H9 (cell line): ENCODE measurements around the gene SDK1. TPM values are rescaled to one million over a fixed set of nuclear protein-coding genes. Genes with fewer than 3 reads are reported as not detected.

Source experiments
- DNase-seq: peaks from one replicate; pipeline ENCODE4 v3.0.0-alpha.2; 2017
- H2AFZ ChIP-seq: one replicate; pipeline ENCODE4 v1.6.1; 2013; ENCODE audit warnings: mild to moderate bottlenecking, low read length, control low read depth, moderate library complexity
- H2AK5ac ChIP-seq: 2 replicates; pipeline ENCODE4 v1.6.1; 2013; ENCODE audit warnings: low read length, control low read depth, mixed read lengths; ENCODE audit not compliant: insufficient read length
- H2BK120ac ChIP-seq: one replicate; pipeline ENCODE4 v1.6.1; 2013; ENCODE audit warnings: low read depth, mild to moderate bottlenecking, low read length, control low read depth, inconsistent platforms; ENCODE audit not compliant: poor library complexity, severe bottlenecking
- H2BK12ac ChIP-seq: 2 replicates; pipeline ENCODE4 v1.6.1; 2013; ENCODE audit warnings: low read length, control low read depth, mixed read lengths, low read depth; ENCODE audit not compliant: insufficient read length
- H2BK15ac ChIP-seq: 2 replicates; pipeline ENCODE4 v1.6.1; 2013; ENCODE audit warnings: low read depth, low read length, control low read depth
- H2BK20ac ChIP-seq: one replicate; pipeline ENCODE4 v1.6.1; 2013; ENCODE audit warnings: low read depth, mild to moderate bottlenecking, low read length, control low read depth, inconsistent platforms; ENCODE audit not compliant: poor library complexity, severe bottlenecking
- H2BK5ac ChIP-seq: 2 replicates; pipeline ENCODE4 v1.6.1; 2013; ENCODE audit warnings: low read length, control low read depth, mixed read lengths; ENCODE audit not compliant: insufficient read length
- H3K14ac ChIP-seq: 2 replicates; pipeline ENCODE4 v1.6.1; 2013; ENCODE audit warnings: low read length, control low read depth; ENCODE audit not compliant: insufficient read depth
- H3K18ac ChIP-seq: 2 replicates; pipeline ENCODE4 v1.6.1; 2013; ENCODE audit warnings: low read depth, mild to moderate bottlenecking, mixed read lengths, low read length, control low read depth; ENCODE audit not compliant: insufficient read length
- H3K23ac ChIP-seq: 2 replicates; pipeline ENCODE4 v1.6.1; 2013; ENCODE audit warnings: low read length, control low read depth, mixed read lengths, low read depth; ENCODE audit not compliant: insufficient read length
- H3K23me2 ChIP-seq: 2 replicates; pipeline ENCODE4 v1.6.1; 2013; ENCODE audit warnings: low read depth, mild to moderate bottlenecking, mixed read lengths, low read length, control low read depth; ENCODE audit not compliant: insufficient read length, poor library complexity, severe bottlenecking
- H3K27ac ChIP-seq: 2 replicates; pipeline ENCODE4 v1.5.1; 2013; ENCODE audit warnings: low read length, control low read depth, mixed read lengths, low read depth; ENCODE audit not compliant: insufficient read length
- H3K27me3 ChIP-seq: 2 replicates; pipeline ENCODE4 v1.6.1; 2013; ENCODE audit warnings: low read length, control low read depth, inconsistent platforms; ENCODE audit not compliant: insufficient read depth
- H3K4ac ChIP-seq: 2 replicates; pipeline ENCODE4 v1.6.1; 2013; ENCODE audit warnings: low read depth, mild to moderate bottlenecking, control low read depth, inconsistent platforms, low read length, moderate library complexity
- H3K4me1 ChIP-seq: 2 replicates; pipeline ENCODE4 v1.6.1; 2013; ENCODE audit warnings: low read length, control low read depth, inconsistent platforms; ENCODE audit not compliant: insufficient read depth
- H3K4me2 ChIP-seq: 2 replicates; pipeline ENCODE4 v1.6.1; 2013; ENCODE audit warnings: low read length, control low read depth, mixed read lengths; ENCODE audit not compliant: insufficient read length, insufficient read depth
- H3K56ac ChIP-seq: 2 replicates; pipeline ENCODE4 v1.6.1; 2013; ENCODE audit warnings: low read depth, mild to moderate bottlenecking, mixed read lengths, low read length, control low read depth; ENCODE audit not compliant: insufficient read length
- H3K79me1 ChIP-seq: 2 replicates; pipeline ENCODE4 v1.6.1; 2013; ENCODE audit warnings: low read depth, mild to moderate bottlenecking, moderate library complexity, low read length, control low read depth, inconsistent platforms; ENCODE audit not compliant: insufficient read depth, poor library complexity, severe bottlenecking
- H3K79me2 ChIP-seq: 2 replicates; pipeline ENCODE4 v1.6.1; 2013; ENCODE audit warnings: low read length, control low read depth, inconsistent platforms; ENCODE audit not compliant: insufficient read depth
- H3K9ac ChIP-seq: 2 replicates; pipeline ENCODE4 v1.6.1; 2013; ENCODE audit warnings: low read length, control low read depth, mixed read lengths; ENCODE audit not compliant: insufficient read length; ENCODE audit errors: extremely low read depth
- H3K9me3 ChIP-seq: one replicate; pipeline ENCODE4 v1.6.1; 2013; ENCODE audit warnings: low read depth, low read length, inconsistent platforms; ENCODE audit not compliant: control insufficient read depth
- H3T11ph ChIP-seq: one replicate; pipeline ENCODE4 v1.6.1; 2013; ENCODE audit warnings: mild to moderate bottlenecking, low read length, control low read depth, inconsistent platforms
- H4K20me1 ChIP-seq: one replicate; pipeline ENCODE4 v1.6.1; 2013; ENCODE audit not compliant: control insufficient read depth, insufficient read length, insufficient read depth
- H4K5ac ChIP-seq: 2 replicates; pipeline ENCODE4 v1.6.1; 2013; ENCODE audit warnings: low read depth, mild to moderate bottlenecking, mixed read lengths, low read length, control low read depth; ENCODE audit not compliant: insufficient read length
- H4K8ac ChIP-seq: replicated peaks from 2 replicates; pipeline ENCODE4 v1.6.1; 2013; ENCODE audit warnings: low read length, control low read depth, mixed read lengths, low read depth; ENCODE audit not compliant: insufficient read length
- H4K91ac ChIP-seq: 2 replicates; pipeline ENCODE4 v1.6.1; 2013; ENCODE audit warnings: low read depth, mild to moderate bottlenecking, moderate library complexity, mixed read lengths, low read length, control low read depth; ENCODE audit not compliant: insufficient read length
- H3K27ac Mint-ChIP-seq, 3 experiments: 2 replicates in 2 of 3; 3 replicates in 1 of 3; pipeline ENCODE4 v1.8.0; 2020 to 2021; ENCODE audit warnings: mixed read lengths in 3 of 3, mild to moderate bottlenecking in 1 of 3, moderate library complexity in 1 of 3
- H3K27me3 Mint-ChIP-seq: 2 replicates; pipeline ENCODE4 v1.8.0; 2021; ENCODE audit warnings: low read depth, mild to moderate bottlenecking, moderate library complexity, mixed read lengths
- H3K36me3 Mint-ChIP-seq, 3 experiments: 2 replicates in 2 of 3; 3 replicates in 1 of 3; pipeline ENCODE4 v1.8.0; 2020 to 2021; ENCODE audit warnings: low read depth in 3 of 3, mixed read lengths in 3 of 3; ENCODE audit not compliant: insufficient read depth in 1 of 3
- H3K4me1 Mint-ChIP-seq, 2 experiments: 2 replicates each; pipeline ENCODE4 v1.8.0; 2020; ENCODE audit warnings: mixed read lengths in 2 of 2
- H3K4me3 Mint-ChIP-seq, 2 experiments: 2 replicates in 1 of 2; 3 replicates in 1 of 2; pipeline ENCODE4 v1.8.0; 2020 to 2021; ENCODE audit warnings: mild to moderate bottlenecking in 2 of 2, mixed read lengths in 2 of 2, moderate library complexity in 1 of 2
- H3K9me3 Mint-ChIP-seq, 2 experiments: 2 replicates in 1 of 2; 3 replicates in 1 of 2; pipeline ENCODE4 v1.8.0; 2020; ENCODE audit warnings: mild to moderate bottlenecking in 2 of 2, mixed read lengths in 2 of 2, moderate library complexity in 1 of 2
- WGBS: extraction: QIAGEN DNeasy Blood & Tissue Kit; methylation state at CpG from one replicate; pipeline ENCODE4 v1.1.7; 2013; ENCODE audit warnings: missing lambda C conversion rate, low lambda C conversion rate, mixed read lengths; ENCODE audit not compliant: insufficient read length; ENCODE audit errors: extremely low coverage; 5-methylcytosine and 5-hydroxymethylcytosine counted together
- total RNA-seq: library from RNA; stranded (reverse); gene quantifications from 2 replicates; pipeline ENCODE4 v1.2.1, GENCODE V29; 2021
- TF ChIP-seq, protein P1 (sequence below): fragments of 200-600 bp; sonication (generic); conservative IDR thresholded peaks from 3 replicates; pipeline ENCODE4 v1.8.0; 2021; ENCODE audit warnings: antibody characterized with exemption, mild to moderate bottlenecking

SDK1 gene
- total RNA-seq, 1 experiment from 2014 or later = 8.7 TPM

DNA sequence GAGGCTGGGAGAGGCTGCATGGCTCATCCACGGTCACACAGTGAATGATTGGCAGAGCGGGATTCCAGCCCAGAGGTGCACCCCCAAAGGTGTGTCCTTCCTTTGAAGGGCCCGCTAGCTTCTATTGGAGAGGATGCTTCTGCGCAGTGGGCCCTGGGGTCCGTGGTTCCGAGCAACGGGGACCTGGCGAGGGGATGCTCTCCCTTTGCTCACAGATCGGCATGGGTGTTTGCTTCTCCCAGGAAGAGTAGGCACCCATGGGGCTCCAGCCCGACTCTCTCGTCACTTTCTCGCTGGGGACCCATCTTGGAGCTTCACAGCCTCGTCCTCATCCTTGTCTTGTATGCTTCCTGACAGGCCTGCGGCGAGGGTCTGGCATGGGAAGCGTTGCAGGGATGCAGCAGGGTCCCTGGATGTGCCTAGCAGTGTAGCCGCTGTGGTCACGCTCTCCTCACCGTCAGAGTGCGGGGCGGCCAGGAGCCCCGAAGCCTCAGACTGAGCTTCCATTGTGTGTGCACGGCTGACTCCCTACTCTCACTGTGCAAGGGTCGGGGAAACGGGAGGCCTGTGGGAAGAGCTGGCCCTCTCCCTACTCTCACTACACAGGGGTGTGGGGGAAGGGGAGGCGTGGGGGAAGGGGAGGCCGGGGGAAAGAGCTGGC lies 842.6 kb downstream of the SDK1 start:
- H3K9me3 ChIP-seq = no peaks in the 10 kb centered on the region
- H4K5ac ChIP-seq = no peak overlapping the region
- no peak overlapping the region for H2AFZ ChIP-seq
- H3K27ac ChIP-seq = no peak overlapping the region
- no peaks in the 10 kb centered on the region for H3K79me1 ChIP-seq
- H3K4me1 ChIP-seq = no peaks in the 10 kb centered on the region; the same call in 1 of the 2 replicates
- Mint-ChIP-seq H3K36me3 (peaks cover 0 to 5% (median 5%) of the 10 kb centered on the region in 3 experiments; a peak in 3 of 7 replicates), H3K27me3 (peaks cover 6% of the 10 kb centered on the region), H3K27ac (peak overlapping the region in 1 of 3 experiments; percentile 79; a peak in 2 of 7 replicates), H3K4me3 (peak overlapping the region in 1 of 2 experiments; percentile 38; a peak in 1 of 5 replicates), H3K4me1 (peaks cover 35 to 53% of the 10 kb centered on the region in 2 experiments), H3K9me3 (no peaks in the 10 kb centered on the region; a peak in 1 of 5 replicates)
- TF ChIP-seq, protein P1, sequence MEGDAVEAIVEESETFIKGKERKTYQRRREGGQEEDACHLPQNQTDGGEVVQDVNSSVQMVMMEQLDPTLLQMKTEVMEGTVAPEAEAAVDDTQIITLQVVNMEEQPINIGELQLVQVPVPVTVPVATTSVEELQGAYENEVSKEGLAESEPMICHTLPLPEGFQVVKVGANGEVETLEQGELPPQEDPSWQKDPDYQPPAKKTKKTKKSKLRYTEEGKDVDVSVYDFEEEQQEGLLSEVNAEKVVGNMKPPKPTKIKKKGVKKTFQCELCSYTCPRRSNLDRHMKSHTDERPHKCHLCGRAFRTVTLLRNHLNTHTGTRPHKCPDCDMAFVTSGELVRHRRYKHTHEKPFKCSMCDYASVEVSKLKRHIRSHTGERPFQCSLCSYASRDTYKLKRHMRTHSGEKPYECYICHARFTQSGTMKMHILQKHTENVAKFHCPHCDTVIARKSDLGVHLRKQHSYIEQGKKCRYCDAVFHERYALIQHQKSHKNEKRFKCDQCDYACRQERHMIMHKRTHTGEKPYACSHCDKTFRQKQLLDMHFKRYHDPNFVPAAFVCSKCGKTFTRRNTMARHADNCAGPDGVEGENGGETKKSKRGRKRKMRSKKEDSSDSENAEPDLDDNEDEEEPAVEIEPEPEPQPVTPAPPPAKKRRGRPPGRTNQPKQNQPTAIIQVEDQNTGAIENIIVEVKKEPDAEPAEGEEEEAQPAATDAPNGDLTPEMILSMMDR = no peak
- H4K20me1 ChIP-seq = no peaks in the 10 kb centered on the region
- H3K23me2 ChIP-seq = no peaks in the 10 kb centered on the region
- H3K4me2 ChIP-seq = no peak overlapping the region
- no peak overlapping the region for H2BK120ac ChIP-seq
- H2BK5ac ChIP-seq = no peak overlapping the region
- H3T11ph ChIP-seq = no peak overlapping the region
- H3K56ac ChIP-seq = no peak overlapping the region
- H2BK20ac ChIP-seq = no peak overlapping the region
- no CpG with 5 or more reads among the region's 27 CpGs for WGBS
- H4K91ac ChIP-seq = no peak overlapping the region
- no peaks in the 10 kb centered on the region for H3K79me2 ChIP-seq
- H3K18ac ChIP-seq = no peak overlapping the region
- H3K9ac ChIP-seq = no peak overlapping the region
- H3K27me3 ChIP-seq = no peaks in the 10 kb centered on the region
- no peak for DNase-seq
- H2BK15ac ChIP-seq = no peak overlapping the region
- no peak overlapping the region for H4K8ac ChIP-seq
- no peak overlapping the region for H3K23ac ChIP-seq
- H2BK12ac ChIP-seq = no peak overlapping the region
- no peak overlapping the region for H2AK5ac ChIP-seq
- peak overlapping the region; percentile 72 for H3K14ac ChIP-seq
- no peak overlapping the region for H3K4ac ChIP-seq
